ENCODE results near the gene PTPRN2.
"Not testable (repeated sequence)": the region's sequence is repeated elsewhere in the genome, so short reads cannot be mapped to it uniquely, and the experiment has no call there.

Gene PTPRN2

DNA sequence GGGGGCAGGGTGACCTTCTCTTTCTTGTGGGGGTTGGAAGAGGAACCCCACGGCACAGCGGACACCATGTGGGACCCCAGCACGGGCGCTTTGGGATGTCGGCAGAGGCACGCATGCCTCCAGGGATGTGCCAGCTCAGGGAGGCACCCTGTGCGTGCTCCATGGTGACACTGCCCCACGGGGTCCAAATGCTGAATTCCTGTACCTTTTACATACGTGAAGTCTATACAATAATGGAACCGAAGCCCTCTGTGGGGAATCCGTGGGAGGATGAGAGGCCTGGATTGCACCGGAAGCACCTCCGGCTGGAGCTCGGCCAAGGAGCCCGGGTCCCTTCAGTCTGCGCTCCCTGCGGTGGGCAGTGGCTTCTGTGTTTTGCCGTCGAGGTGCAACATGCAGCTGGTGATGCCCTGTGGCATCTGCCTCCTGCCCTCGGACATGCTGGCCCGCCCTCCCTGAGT, 726.6 kb downstream of the PTPRN2 start:
- no peak for DNase-seq (ENCODE audit: low spot score)

DNA sequence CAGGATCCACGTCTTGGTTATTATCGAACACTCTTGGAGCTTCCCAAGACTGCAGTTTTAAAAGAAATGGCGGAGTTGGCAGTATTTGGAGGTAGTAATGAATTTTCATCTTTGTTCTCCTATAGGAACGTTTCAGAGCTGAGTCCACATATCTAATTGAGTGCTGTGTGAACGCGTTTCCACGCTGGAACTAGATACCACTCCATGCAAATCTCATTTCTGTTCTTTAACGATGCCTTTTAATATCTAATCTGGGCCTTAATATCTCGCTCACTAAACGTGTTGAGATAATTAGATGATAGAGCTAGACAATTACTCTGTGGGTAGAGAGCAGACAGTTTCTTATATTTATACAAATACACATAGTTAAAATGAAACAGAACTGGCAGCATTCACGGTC, 727.2 kb downstream of the PTPRN2 start:
- DNase-seq (ENCODE audit: low spot score), result no peak

GRCh38 chr7:157859915-157860314, 727.7 kb downstream of the PTPRN2 start:
- no peak for DNase-seq (ENCODE audit: low spot score)

DNA sequence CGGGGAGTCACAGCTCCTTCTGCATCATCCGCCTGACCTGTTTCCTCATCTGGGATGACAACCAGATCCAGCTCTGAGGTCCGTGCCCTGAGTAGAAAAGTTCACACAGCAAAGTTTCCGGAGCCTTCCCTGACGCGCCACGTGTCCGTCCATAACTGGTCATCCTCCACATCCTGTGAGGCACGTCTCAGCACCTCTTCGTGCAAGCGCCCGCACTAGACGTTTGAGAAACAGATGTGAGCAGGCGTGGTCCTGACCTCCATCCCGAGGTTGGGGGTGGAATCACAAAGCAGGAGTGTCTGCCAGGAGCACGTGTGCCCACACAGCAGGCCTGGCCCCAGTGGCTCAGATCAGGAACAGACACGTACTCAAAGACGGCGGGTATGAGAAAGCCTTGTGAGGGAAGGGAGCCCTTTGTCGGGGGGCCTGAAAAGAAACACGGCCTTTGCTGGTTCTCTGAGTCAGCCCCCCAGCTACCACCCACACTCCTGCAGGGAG, 730.0 kb downstream of the PTPRN2 start:
- no peak for DNase-seq (ENCODE audit: low spot score)

DNA sequence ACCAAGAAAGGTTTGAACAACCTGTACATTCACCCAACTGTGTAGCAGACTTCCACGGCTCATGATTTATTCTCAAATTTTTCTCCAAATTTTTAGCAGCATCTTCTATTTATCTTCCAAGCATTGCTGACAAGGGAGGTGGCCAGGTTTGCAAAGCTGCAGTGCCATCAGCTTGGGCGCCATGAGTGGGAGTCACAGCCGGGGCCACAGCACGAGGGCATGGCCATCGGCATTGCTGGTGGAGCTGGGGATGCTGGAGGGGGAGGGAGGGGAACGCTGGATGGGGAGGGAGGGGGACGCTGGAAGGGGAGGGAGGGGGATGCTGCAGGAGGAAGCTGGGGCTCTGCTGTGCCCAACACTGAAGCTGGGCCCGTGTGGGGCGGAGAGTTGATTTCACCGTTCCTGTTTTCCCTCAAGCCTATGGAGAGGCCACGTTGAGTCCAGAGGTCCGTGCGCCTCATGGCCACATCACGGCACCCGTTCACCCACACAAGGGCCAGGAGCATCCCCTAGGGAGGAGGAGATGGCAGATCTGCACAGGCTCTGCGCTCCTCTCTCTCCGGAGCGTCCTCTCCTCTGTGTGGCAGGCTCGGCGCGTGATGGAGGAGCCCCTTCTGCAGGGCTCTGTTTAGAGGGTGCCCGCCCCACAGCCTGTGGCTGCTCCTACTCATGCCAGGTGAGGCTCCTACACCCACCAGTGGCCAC, 730.6 kb downstream of the PTPRN2 start:
- DNase-seq (ENCODE audit: low spot score), result no peak

DNA sequence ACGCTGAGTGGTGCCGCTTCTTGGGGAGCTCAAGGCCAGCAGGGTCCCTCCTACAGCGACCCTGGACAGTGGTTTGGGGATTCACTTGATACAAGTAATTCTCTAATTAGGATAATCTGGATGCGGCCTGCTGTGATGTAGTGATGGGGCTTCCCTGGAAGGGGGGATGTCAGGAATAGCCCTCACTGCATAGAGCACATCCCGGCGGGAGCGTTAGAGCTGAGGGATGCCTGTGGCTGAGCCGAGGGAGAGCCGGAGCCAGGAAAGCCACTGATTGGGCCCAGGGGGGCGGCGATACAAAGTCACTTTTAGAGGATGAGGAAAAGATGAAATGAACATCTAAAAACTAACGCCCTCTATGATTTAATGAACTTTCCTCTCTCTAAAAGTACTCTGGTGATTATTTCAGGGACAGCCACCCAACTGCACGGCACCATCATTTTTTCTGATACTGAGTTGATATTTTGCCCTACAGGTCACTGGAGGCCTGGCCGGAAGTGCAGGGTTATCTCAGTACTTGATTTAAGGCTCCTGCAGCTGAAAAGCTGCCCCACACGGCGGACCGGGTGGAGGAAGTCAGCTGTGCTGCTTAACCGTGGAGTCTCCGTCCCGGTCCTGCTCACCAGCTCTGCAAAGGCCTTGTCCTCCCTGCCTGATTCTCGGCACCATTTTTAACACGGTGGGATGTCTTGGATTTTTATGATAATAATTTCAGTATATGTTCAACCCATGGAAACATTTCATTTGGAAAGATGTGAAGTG, 732.0 kb downstream of the PTPRN2 start:
- DNase-seq (ENCODE audit: low spot score), result no peak

DNA sequence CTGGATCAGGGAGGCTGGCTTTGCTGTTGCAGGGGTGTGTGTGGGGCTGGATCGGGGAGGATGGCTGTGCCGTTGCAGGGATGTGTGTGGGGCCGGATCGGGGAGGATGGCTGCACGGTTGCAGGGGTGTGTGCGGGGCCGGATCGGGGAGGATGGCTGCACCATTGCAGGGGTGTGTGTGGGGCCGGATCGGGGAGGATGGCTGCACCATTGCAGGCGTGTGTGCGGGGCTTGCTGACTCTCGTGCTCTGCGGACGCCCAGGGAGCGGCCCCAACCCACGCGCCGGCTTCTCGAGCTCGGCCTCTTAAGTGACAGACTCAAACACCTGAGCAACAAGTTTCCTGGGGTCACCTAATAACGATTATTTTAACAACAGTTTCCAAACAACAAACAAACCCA, 732.6 kb downstream of the PTPRN2 start:
- DNase-seq (ENCODE audit: low spot score), result no peak

- no peak for DNase-seq (ENCODE audit: low spot score)
These were observed 733.3 kb downstream of the PTPRN2 start for GRCh38 chr7:157854066-157854891.

- no peak for DNase-seq (ENCODE audit: low spot score)
These were observed 733.9 kb downstream of the PTPRN2 start for GRCh38 chr7:157853789-157854065.

DNA sequence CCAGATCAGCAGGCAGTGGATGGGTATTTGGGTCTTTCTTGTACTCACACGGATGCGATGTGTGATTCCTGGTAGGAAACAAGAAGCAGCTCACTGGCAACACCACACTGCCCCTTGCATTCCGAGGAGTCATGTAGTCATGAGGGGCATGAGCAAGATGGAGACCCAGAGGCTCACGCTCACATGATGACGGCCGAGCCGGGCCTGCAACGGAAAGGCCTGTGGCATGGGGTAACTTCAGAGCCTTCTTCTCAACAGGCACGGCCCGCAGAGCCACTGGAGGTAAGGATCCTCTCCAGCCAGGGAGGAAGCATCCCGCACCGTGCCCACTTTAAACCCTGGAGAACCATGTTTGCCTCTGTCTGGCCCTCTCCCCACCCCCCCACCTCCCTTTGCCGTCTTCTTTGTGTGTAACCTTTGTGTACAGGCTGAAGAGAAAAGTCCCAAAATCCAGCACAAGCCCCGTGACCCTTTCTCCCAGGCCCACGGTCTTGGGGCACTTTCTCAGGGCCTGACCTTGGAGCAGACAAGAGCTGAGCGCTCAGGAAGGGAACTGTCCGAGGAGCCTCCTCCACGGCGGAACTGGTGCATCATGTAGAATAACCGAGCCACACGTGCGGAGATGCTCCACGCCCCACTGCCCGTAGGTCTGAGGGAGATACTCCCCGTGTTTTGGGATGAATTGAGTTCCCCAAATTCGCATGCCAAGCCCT, 734.4 kb downstream of the PTPRN2 start:
- no peak for DNase-seq (ENCODE audit: low spot score)

- no peak for DNase-seq (ENCODE audit: low spot score)
These were observed 736.0 kb downstream of the PTPRN2 start for GRCh38 chr7:157851501-157852067.

DNA sequence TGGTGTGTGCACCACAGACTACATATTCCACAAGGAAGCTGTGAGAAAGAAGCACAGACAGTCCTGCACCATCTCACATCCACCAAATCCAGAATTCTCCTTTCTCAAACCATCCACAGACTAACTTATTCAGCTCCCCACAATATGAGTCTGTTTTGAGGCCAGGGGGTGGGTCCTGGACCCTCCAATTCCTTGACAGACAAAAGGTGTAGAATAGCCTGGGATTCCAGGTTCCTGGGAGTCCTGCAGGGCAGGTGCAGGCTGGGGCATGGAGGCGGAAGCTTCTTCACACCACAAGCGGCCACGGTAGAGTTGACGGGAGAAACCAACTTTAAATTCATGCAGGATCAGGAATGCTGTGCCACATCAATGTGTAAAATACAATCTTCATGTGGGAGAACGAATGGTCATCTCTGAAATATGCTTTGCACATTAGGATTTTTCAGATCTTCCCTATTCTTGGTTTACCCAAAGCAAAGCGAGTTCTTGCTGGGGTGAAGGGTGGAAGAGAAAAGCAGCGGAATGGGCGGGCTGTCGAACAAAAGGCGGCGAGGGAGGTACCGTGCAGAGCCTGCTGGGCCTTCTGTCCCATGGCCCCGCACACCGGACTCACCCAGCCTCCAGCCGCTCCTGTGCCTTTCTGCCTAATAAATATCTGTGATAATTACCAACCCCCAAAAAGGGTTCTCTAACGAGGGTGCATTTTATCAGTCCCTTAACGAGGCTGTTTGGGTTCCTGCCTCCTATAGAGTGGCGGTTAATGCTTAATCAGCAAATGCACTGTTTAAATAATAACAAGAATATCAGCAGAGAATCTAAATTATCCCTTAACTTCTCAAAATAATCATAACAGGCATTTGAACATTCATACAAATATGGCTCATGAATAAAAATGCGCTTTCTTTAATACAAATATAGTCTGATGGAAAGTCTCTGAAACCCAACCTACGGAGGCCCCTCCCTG, 736.9 kb downstream of the PTPRN2 start:
- no peak for DNase-seq (ENCODE audit: low spot score)

- DNase-seq (ENCODE audit: low spot score), result no peak
These were observed 737.9 kb downstream of the PTPRN2 start for GRCh38 chr7:157849726-157850125.

DNA sequence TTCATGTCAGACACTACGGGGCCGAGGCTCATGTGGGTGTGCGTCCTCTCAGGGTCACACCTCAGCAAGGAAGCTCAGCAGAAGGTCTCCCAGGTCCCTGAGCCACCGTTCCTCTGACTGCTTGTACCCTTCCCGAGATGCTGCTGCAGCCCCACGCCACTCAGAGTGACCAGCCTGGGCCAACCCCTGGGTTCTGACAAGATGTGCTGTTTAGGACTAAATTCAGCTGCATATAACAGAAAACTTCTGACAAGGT, 738.4 kb downstream of the PTPRN2 start:
- no peak for DNase-seq (ENCODE audit: low spot score)

DNA sequence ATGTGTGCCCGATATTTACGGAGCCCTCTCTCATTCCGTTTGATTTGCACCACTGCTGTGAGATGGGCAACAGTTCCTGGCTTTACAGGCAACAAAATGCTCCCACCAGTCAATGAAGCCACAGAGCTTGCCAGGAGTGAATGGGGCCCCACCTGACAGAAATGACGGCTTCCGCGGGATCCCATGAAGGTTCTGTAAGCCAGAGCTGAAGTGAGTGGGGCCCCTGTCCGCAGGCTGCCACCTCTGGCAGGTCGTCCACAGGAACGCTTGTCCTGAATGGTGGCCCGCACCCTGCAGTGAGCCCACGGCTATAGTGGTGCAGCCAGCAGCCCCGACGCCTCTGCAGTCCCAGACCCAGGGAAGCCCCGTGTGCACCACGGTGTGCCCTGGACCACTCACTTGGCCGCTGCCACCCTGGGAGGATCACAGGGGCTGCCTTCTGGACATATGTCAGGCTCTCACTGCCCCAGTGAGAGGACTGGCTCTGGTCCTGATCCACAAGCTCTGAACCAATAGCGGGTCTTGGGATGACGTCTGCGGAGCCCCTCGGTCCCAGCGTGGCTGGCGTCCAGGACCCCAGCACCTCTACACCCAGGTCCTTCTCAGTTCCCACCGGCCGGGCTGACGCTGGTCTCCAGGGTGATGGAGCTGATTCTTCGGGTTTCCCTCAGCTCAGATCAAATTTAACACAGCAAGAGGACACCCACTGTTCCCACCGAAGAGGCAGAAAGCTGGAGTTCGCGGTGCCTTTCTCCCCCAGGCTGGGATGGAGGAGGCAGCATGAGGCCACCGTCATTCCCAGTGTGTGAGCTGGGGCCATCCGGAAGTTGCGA, 738.9 kb downstream of the PTPRN2 start:
- DNase-seq (ENCODE audit: low spot score), result no peak

- DNase-seq (ENCODE audit: low spot score), result not testable (repeated sequence)
These were observed 739.7 kb downstream of the PTPRN2 start for GRCh38 chr7:157847756-157848487.

- DNase-seq (ENCODE audit: low spot score), result not testable (repeated sequence)
These were observed 740.9 kb downstream of the PTPRN2 start for GRCh38 chr7:157846746-157847145.

DNA sequence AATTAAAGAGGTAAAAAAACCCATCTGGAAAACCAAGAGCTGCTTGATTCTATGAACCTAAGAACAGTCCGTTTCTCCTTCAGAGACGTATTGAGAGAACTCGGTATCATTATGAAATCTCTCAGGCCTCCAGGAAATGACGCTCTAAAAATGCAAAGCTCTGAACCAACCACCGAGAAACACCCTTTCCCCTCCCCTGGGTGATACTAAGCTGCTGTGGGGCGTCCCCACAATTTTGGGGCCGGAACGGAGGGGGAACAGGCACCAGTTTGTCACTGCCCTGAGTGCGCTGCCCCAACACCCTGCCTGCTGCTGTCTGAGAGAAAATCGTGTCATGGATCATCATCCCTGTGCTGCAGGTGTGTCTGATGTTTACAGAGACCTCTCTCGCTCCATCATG, 741.4 kb downstream of the PTPRN2 start:
- no peak for DNase-seq (ENCODE audit: low spot score)

DNA sequence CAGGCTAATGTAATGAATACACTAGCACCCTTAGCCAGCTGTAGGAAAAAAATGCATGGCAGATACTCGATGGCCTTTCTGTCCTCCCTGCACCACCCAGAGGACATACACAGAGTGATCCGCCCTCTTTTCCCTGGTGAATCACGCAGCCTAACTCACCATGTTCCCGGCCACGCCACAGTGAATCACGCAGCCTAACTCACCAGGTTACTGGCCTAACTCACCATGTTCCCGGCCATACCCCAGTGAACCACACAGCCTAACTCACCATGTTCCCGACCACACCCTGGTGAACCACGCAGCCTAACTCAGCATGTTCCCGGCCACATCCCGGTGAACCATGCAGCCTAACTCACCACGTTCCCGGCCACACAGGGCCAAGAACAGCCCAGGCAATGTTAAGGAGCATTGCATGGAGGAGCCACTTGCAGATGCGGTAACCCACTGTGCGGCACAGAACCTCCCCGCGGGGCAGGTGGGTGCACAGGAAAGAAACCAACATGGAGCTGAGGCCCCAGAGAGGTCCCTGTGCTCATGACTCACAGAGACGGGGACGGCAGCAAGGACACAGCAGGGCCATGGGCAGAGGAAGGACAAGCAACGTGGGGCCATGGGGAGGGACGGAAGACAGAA, 742.3 kb downstream of the PTPRN2 start:
- DNase-seq (ENCODE audit: low spot score), result no peak
